ENCODE results near the gene IFT88.
"Not testable (repeated sequence)": the region's sequence is repeated elsewhere in the genome, so short reads cannot be mapped to it uniquely, and the experiment has no call there.

IFT88 gene

DNA sequence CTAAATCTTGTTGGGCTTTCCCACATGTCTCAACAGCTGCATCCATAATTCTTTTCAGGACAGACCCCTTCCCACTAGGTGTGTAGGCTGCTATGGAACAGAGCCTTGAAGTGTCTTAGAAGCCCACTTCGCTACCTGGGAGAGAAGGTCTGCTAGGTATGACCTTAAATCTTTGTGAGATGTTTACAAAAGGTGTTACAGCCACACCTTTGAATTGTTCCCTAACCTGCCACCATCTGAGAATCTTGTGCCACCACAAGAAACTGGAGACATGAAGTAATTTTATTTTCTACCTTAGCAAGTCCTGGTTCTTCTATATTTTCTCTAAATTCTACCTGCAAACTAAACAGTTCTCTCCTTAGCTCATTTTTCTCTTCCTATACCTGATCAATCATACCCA, 69.1 kb downstream of the IFT88 start:
- no peak for DNase-seq (ENCODE audit: low read depth)

GRCh38 chr13:20637811-20638210, 70.9 kb downstream of the IFT88 start:
- no peak for DNase-seq (ENCODE audit: low read depth)

DNA sequence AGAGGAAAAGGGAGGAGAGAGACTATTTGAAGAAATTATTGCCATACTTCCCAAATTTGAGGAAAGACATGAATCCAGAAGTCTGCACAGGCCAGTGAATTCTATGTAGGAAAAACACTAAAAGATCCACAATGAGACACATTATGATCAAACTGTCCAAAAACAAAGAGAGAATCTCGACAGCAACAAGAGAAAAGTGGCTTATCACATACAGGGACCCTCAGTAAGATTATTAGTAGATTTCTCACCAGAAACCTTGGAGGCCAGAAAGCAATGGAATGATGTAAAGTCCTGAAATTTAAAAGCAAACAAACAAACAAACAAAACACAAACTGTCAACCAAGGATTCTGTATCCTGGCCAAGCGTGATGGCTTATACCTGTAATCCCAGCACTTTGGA, 80.8 kb downstream of the IFT88 start:
- DNase-seq (ENCODE audit: low read depth): no peak

DNA sequence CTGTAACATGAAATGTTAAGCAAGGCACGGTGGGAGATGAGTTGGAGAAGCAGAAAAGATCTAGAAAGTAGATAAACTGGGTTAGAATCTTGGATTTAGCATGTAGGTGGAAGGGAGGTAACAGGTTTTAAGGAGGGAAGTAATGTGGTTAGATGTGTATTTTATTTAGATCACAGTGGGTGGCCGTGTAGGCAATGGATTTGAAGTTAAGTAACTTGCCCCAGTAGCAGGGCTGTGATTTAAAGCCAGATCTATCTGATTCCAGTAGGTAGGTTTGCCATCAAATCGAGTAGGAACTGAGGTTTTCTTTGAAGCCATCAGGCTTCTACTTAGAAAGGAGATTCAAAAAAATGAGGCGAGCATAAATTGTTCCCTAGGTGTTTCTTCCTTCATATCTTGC, 86.0 kb downstream of the IFT88 start:
- DNase-seq (ENCODE audit: low read depth): no peak

- DNase-seq (ENCODE audit: low read depth): no peak
These were observed 87.2 kb downstream of the IFT88 start for GRCh38 chr13:20654156-20654555.

DNA sequence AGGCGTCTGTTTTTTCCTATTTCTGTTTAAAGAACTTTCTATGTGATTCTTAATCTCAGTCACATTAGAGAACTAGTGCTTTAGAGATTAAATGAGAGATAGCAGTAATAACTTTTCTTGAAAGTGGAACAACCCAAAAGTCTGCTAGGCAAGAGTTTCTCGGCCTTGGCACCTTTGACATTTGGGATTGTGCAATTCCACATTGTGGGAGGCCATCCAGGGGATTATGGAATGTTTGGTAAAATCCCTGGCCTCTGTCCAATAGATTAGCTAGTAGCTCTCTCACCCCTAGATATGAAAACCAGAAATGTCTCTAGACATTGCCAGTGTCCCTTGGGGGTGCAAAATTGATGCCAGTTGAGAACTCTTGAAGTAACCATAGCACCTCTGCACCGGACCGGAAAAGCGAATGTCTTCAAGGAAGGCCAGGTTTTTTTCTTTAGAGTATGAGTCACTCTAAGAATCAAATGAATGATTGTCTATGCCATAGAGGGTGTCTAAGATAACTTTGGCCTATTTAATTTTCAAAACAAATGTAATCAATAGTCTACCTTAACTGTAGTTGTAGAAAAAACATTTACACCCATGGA, 91.6 kb downstream of the IFT88 start:
- DNase-seq (ENCODE audit: low read depth): no peak

GRCh38 chr13:20664351-20664750, 97.4 kb downstream of the IFT88 start:
- no peak for DNase-seq (ENCODE audit: low read depth)

GRCh38 chr13:20666948-20667347, 100.0 kb downstream of the IFT88 start:
- no peak for DNase-seq (ENCODE audit: low read depth)

- no peak for DNase-seq (ENCODE audit: low read depth)
These were observed 101.0 kb downstream of the IFT88 start for GRCh38 chr13:20667857-20668437.

DNA sequence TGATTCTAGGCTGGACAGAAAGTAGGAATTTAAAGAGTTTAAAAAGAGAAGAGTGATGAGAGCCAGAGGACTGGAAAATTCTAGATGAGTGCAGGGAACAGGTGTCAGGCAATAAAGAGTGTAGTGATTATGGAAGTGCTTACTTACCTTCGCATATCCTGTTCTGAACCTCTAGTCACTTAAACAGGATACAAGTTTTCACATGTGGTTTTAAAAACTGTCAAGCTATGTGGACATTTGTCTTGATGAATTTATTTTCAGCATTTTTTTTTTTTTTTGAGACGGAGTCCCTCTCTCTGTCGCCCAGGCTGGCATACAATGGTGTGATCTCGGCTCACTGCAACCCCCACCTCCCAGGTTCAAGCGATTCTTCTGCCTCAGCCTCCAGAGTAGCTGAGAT, 102.2 kb downstream of the IFT88 start:
- DNase-seq (ENCODE audit: low read depth): no peak

GRCh38 chr13:20671789-20672188, 104.8 kb downstream of the IFT88 start:
- DNase-seq (ENCODE audit: low read depth): no peak

GRCh38 chr13:20672772-20673171, 105.8 kb downstream of the IFT88 start:
- no peak for DNase-seq (ENCODE audit: low read depth)

DNA sequence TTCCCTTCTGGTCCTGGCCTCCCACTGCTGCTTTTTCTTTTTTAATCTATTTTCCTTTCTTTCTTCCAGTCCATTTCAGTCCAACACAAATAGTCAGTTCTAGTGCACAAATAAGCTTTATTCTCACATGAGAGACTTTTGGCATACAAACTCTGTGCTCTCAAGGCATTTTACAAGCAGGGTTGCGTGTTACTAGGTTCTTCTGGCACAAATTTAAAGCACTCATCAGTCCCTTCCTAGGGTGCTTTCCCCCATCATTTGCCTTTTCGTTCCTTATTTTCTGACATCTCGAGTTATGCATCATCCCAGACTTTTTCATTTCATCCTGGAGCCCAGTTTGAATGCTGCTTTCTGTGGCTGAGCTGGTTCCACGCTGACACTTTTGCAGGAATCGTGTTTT, 106.8 kb downstream of the IFT88 start:
- no peak for DNase-seq (ENCODE audit: low read depth)

GRCh38 chr13:20676213-20676612, 109.3 kb downstream of the IFT88 start:
- no peak for DNase-seq (ENCODE audit: low read depth)

DNA sequence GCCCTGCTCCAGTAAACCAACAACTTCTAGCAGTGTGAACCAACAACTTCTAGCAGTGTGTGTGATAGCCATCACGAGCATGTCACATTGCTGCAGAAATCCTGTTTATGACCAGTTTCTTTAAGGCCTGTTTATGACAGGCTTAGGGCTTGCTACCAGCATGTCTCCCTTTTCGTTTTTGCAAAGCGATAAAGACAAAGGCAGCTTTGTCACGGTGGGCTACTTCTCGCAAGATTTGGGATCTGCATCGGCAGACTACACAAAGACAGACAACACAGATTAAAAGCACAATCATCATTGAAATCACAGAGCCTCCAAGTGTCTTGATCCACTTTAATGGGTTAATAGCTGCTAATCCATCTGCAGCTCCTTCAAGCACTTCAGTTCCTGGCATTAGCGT, 111.6 kb downstream of the IFT88 start:
- DNase-seq (ENCODE audit: low read depth): not testable (repeated sequence)

DNA sequence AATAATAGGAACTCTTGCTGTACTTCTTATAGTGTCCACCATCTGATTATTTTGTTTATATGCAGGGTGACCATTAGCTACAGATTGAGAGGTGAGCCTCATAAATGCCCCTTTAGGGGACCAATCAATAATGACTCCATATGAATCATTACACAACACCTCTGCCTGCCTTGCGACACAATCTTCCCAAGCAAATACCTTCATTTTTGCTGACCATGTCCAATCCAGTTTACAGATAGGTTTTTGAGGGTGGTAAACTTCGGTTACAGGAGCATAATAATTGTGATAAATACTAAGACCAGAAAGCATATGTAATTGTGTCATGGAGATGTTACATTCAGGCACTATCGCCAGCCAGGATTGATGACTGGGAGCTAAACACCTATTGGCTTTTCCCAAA, 112.9 kb downstream of the IFT88 start:
- no peak for DNase-seq (ENCODE audit: low read depth)

DNA sequence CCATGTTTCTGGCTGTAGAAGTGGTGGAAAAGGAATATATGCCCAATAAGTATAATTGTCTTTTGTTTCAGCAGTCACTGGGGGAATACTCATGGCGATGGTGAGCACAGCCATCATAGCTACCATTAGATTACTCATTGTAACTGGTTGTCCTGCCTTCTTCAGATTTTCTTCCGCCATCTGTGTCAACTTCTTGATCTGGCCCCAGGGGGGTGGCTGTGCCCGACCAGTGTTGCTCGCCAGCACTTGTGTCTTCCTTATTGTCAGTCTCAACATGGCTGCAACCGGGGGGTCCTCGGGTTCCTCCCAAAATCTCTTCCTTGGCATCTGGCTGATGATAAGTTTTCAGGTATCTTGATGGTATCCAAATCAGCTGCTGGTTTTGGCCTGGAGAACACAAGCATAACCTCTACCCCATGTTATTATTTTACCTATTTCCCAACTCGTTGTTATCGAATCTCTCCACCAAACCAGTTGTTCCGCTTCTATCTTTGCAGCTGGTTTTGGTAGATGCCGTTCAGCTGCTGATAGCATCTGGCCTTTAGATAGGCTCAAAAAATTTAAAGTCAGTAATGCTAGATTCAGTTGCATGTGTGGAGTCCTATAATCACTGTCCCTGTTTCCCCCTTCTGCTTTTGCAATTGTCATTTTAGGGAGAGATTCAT, 113.6 kb downstream of the IFT88 start:
- DNase-seq (ENCODE audit: low read depth): no peak

DNA sequence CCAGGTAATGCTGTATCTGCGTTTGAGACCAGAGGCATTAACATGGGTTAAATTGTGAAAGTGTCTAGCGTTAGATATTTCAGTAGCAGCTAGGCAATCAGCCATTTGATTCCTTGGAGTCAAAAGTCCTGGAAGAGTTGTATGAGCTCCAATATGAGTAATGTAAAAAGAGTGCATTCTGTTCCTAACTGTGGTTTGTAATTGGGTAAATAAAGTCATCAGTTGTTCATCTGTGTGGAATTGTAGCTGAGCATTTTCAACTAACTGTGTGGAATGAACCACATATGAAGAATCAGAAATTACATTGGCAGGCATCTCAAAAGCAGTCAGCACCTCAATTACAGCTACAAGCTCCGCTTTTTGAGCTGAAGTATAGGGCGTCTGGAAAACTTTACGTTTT, 114.5 kb downstream of the IFT88 start:
- DNase-seq (ENCODE audit: low read depth): not testable (repeated sequence)

DNA sequence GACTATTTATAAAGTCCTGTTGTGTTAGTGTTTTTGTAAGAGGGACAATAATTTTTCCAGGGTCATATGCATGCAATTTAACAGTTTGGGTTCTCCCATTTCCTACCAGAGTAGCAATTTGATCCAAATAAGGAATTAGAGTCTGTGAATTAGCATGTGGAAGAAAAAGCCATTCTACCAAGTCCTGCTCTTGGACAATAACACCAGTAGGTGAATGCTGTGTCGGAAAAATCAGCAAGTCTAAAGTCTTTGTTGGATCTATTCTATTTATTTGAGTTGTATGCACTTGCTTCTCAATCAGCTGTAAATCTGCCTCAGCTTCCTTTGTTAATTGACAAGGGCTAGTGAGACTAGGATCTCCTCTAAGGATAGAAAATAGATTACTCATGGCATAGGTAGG, 115.1 kb downstream of the IFT88 start:
- DNase-seq (ENCODE audit: low read depth): no peak

DNA sequence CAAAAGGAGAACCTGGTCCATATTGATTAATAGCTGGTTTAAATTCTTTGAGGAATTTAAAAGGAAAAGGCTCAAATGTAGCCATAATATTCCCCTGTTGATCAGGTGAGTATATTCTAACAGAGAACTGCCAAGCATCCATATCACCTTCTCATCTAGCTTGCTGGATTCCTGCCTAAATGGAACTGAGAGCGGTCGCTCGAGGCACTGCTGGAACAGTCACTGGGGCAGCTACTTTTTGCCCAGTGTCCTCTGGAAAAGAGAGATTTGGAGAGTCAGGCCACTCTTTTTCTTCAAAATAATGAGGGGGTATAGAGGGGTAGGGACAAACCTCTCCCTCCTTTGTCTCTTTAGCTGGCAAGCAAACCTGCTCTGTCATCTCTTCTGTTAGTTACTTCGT, 117.1 kb downstream of the IFT88 start:
- DNase-seq (ENCODE audit: low read depth): no peak

DNA sequence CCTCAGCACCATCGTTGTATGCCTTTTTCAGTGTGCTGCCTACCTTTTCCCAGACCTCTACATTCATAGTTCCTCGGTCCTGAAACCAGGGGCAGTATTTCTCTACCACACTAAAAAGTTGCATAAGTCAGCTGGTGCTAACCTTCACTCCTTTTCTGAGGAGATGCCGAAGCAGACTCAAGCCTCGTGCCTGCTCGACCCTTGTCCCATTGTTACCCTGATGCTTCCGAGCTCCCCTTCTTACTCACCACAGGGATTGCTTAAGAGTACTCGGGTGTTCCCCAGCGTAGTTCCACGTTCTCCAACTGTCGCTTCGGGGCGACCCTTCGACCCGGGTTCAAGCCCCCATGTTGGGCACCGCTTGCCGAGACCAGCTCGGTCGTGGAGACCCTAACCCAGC, 117.6 kb downstream of the IFT88 start:
- no peak for DNase-seq (ENCODE audit: low read depth)

DNA sequence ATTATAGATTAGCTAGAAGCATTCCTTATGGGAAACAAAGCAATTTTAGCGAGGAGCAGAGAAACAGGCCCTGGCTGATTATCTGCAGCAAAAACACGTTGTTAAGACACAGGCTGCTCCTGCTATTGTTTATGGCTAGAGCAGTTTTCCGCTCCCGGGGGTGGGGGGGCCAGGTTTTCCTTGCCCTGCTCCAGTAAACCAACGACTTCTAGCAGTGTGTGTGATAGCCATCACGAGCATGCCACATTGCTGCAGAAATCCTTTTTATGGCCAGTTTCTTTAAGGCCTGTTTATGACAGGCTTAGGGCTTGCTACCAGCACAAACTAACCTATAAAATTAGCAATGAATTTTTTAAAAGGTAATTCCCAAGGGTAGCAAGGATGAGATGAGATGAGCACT, 118.1 kb downstream of the IFT88 start:
- no peak for DNase-seq (ENCODE audit: low read depth)

DNA sequence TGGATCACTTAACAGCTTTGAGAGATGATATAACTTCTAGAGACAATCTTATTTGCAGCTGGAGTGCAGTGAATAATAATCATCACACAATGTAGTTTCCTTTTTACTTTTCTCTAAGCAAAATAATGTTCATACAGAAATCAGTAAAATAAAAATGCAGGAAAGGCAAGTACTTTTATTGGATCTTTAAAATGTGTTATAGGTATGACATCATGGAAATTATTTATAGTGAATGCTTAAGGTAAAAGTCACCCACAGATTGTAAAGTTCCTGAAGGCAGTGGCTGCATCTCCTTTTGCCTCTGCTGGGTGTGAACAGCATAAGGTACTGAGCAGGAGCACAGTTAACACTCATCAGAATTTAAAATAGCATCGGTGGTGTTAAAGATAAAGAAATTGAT, 119.2 kb downstream of the IFT88 start:
- DNase-seq (ENCODE audit: low read depth): no peak

Measured in activated T-cell treated with anti-CD3 and anti-CD28 coated beads for 24 hours (primary cell).